Measurements from ENCODE around the gene STUM. TPM values are rescaled to one million over a fixed set of nuclear protein-coding genes. Genes with fewer than 3 reads are reported as not detected.
A peak's percentile ranks its signal among the peaks of the same experiment; 100 is the strongest.

Gene STUM
- total and polyA plus RNA-seq, 4 experiments from 2014 or later: 0.03 TPM; not detected in 3

DNA sequence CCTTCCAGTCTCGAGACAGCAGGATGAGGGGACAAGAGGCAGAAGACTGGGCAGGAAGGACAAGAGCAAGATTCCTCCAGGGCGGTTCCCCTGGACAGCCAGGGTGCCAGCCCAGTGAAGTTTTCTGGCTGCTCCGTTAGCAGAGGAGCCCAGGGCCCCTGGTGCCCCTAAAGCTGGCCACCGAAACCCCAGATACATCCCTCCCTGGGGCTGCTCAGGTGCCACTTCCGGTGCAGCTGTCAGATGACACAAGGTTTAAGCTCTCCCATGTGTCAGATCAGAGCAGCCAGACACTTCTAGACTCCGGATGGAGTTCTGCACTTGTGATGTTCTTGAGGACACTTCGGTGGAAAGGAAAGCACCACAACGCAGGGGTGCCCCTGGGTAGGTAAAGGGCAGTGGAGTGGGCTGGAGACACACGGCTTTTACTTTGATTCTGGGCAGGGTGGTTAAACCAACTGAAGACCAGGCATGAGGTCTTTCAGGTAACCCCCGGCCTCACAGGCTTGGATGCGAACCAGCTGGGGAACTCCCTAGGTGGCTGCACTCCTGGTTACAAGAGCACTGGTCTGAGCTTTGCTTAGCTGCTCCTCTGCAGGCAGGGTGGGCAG, 104.9 kb downstream of the STUM start:
- peaks cover 0 to 3% (median 0%) of the 10 kb centered on the region in 8 donors for H3K9me3 Mint-ChIP-seq
- H3K4me3 Mint-ChIP-seq: peak overlapping the region; percentile 82 to 91 (median 86)
- H3K9me3 ChIP-seq (ENCODE audit: control insufficient read depth in 1 of 2, low read length in 2 of 2): no peaks in the 10 kb centered on the region
- peaks cover 10 to 52% of the 10 kb centered on the region in 2 donors for H3K36me3 Mint-ChIP-seq
- CTCF ChIA-PET (ENCODE audit: partially characterized antibody): interaction anchor here (0.6 to 2.4 kb wide), 16 partner anchors 9 to 175 kb away, joined by 3 to 14 read pairs (median 6); no protein-coding TSS in a partner anchor
- peaks cover 10% of the 10 kb centered on the region for H3K36me3 ChIP-seq (ENCODE audit: insufficient read depth, low read length)
- peaks cover 0 to 73% (median 46%) of the 10 kb centered on the region in 4 donors for H3K4me1 Mint-ChIP-seq
- peak; percentile 72 to 91 (median 76) for DNase-seq
- intact Hi-C loops (cut with micrococcal nuclease): loop anchor here (1.0 kb wide), 1 partner anchor 10 kb away; no protein-coding TSS in a partner anchor
- no peaks in the 10 kb centered on the region for H3K27me3 ChIP-seq (ENCODE audit: insufficient read depth, low read length)
- H3K27ac ChIP-seq (ENCODE audit: low read depth, low read length): no peak overlapping the region
- H3K4me3 ChIP-seq (ENCODE audit: low read length in 2 of 2): peak overlapping the region; percentile 30 to 32
- POLR2A ChIA-PET (ENCODE audit: partially characterized antibody): interaction anchor here (0.6 to 4.6 kb wide), 28 partner anchors 9 to 286 kb away, joined by 3 to 64 read pairs (median 6); partner anchors contain the start of genes ITPKB and PARP1
- H3K4me1 ChIP-seq (ENCODE audit: insufficient read depth, low read length): no peaks in the 10 kb centered on the region
- H3K27me3 Mint-ChIP-seq: no peaks in the 10 kb centered on the region
- H3K27ac Mint-ChIP-seq: peak overlapping the region in 1 of 7 donors; percentile 97

- CTCF ChIA-PET (ENCODE audit: partially characterized antibody): interaction anchor here (1.1 to 2.4 kb wide), 14 partner anchors 8 to 174 kb away, joined by 3 to 14 read pairs (median 7); no protein-coding TSS in a partner anchor
- Mint-ChIP-seq H3K4me1 (peaks cover 0 to 73% (median 43%) of the 10 kb centered on the region in 4 donors), H3K36me3 (peaks cover 3 to 46% of the 10 kb centered on the region in 2 donors), H3K27me3 (no peaks in the 10 kb centered on the region), H3K4me3 (peak overlapping the region; percentile 82 to 91 (median 86)), H3K27ac (peak overlapping the region in 1 of 7 donors; percentile 97), H3K9me3 (peaks cover 0 to 2% (median 0%) of the 10 kb centered on the region in 8 donors)
- no peak for DNase-seq
- Histone ChIP-seq H3K36me3 (ENCODE audit: insufficient read depth, low read length) (peaks cover 3% of the 10 kb centered on the region), H3K9me3 (ENCODE audit: control insufficient read depth in 1 of 2, low read length in 2 of 2) (no peaks in the 10 kb centered on the region), H3K4me1 (ENCODE audit: insufficient read depth, low read length) (no peaks in the 10 kb centered on the region), H3K27ac (ENCODE audit: low read depth, low read length) (no peak overlapping the region), H3K27me3 (ENCODE audit: insufficient read depth, low read length) (no peaks in the 10 kb centered on the region), H3K4me3 (ENCODE audit: low read length in 2 of 2) (peak overlapping the region; percentile 30 to 32)
- POLR2A ChIA-PET (ENCODE audit: partially characterized antibody): interaction anchor here (0.8 to 4.6 kb wide), 27 partner anchors 9 to 285 kb away, joined by 3 to 64 read pairs (median 7); partner anchors contain the start of genes ITPKB and PARP1
- intact Hi-C loops (cut with micrococcal nuclease): loop anchor here (2.0 kb wide), 1 partner anchor 19 kb away; no protein-coding TSS in a partner anchor
Observed at GRCh38 chr1:226654046-226654667, 105.6 kb downstream of the STUM start.

GRCh38 chr1:226654668-226655055, 106.1 kb downstream of the STUM start:
- peaks cover 0 to 43% of the 10 kb centered on the region in 2 donors for H3K36me3 Mint-ChIP-seq
- H3K27me3 Mint-ChIP-seq: no peaks in the 10 kb centered on the region
- H3K4me1 Mint-ChIP-seq: peaks cover 0 to 75% (median 39%) of the 10 kb centered on the region in 4 donors
- CTCF ChIA-PET (ENCODE audit: partially characterized antibody): interaction anchor here (1.0 to 2.4 kb wide), 10 partner anchors 10 to 174 kb away, joined by 3 to 14 read pairs (median 6); no protein-coding TSS in a partner anchor
- Histone ChIP-seq H3K4me1 (ENCODE audit: insufficient read depth, low read length) (no peaks in the 10 kb centered on the region), H3K27me3 (ENCODE audit: insufficient read depth, low read length) (no peaks in the 10 kb centered on the region), H3K9me3 (ENCODE audit: control insufficient read depth in 1 of 2, low read length in 2 of 2) (no peaks in the 10 kb centered on the region), H3K4me3 (ENCODE audit: low read length in 2 of 2) (peak overlapping the region in 1 of 2 donors; percentile 6), H3K27ac (ENCODE audit: low read depth, low read length) (no peak overlapping the region), H3K36me3 (ENCODE audit: insufficient read depth, low read length) (no peaks in the 10 kb centered on the region)
- H3K9me3 Mint-ChIP-seq: no peaks in the 10 kb centered on the region
- POLR2A ChIA-PET (ENCODE audit: partially characterized antibody): interaction anchor here (0.8 to 4.6 kb wide), 24 partner anchors 9 to 284 kb away, joined by 3 to 64 read pairs (median 6); partner anchors contain the start of genes ITPKB and PARP1
- intact Hi-C loops (cut with micrococcal nuclease): loop anchor here (2.0 to 5.0 kb wide), 2 partner anchors 20 to 38 kb away; no protein-coding TSS in a partner anchor
- peak overlapping the region in 1 of 7 donors; percentile 97 for H3K27ac Mint-ChIP-seq
- DNase-seq: no peak
- H3K4me3 Mint-ChIP-seq: peak overlapping the region in 7 of 8 donors; percentile 83 to 91 (median 86)

GRCh38 chr1:226655251-226656163, 106.9 kb downstream of the STUM start:
- intact Hi-C loops (cut with micrococcal nuclease): loop anchor here (2.0 to 5.0 kb wide), 2 partner anchors 21 to 37 kb away; no protein-coding TSS in a partner anchor
- no peak overlapping the region for H3K27ac ChIP-seq (ENCODE audit: low read depth, low read length)
- H3K36me3 ChIP-seq (ENCODE audit: insufficient read depth, low read length): no peaks in the 10 kb centered on the region
- peaks cover 0 to 40% of the 10 kb centered on the region in 2 donors for H3K36me3 Mint-ChIP-seq
- H3K4me3 ChIP-seq (ENCODE audit: low read length in 2 of 2): no peak overlapping the region
- no peaks in the 10 kb centered on the region for H3K4me1 ChIP-seq (ENCODE audit: insufficient read depth, low read length)
- H3K27ac Mint-ChIP-seq: peak overlapping the region in 2 of 7 donors; percentile 93 to 97
- DNase-seq: no peak
- ChIA-PET POLR2A (ENCODE audit: partially characterized antibody) (interaction anchor here (1.4 to 4.6 kb wide), 6 partner anchors 8 to 173 kb away, joined by 3 to 64 read pairs (median 11); no protein-coding TSS in a partner anchor), CTCF (ENCODE audit: partially characterized antibody) (interaction anchor here (1.0 to 2.4 kb wide), 5 partner anchors 18 to 75 kb away, joined by 3 to 12 read pairs (median 6); no protein-coding TSS in a partner anchor)
- no peaks in the 10 kb centered on the region for H3K27me3 Mint-ChIP-seq
- H3K27me3 ChIP-seq (ENCODE audit: insufficient read depth, low read length): no peaks in the 10 kb centered on the region
- H3K4me1 Mint-ChIP-seq: peaks cover 0 to 76% (median 35%) of the 10 kb centered on the region in 4 donors
- peaks cover 0 to 1% (median 0%) of the 10 kb centered on the region in 8 donors for H3K9me3 Mint-ChIP-seq
- H3K4me3 Mint-ChIP-seq: peak overlapping the region in 7 of 8 donors; percentile 43 to 91 (median 86)
- H3K9me3 ChIP-seq (ENCODE audit: control insufficient read depth in 1 of 2, low read length in 2 of 2): no peaks in the 10 kb centered on the region

DNA sequence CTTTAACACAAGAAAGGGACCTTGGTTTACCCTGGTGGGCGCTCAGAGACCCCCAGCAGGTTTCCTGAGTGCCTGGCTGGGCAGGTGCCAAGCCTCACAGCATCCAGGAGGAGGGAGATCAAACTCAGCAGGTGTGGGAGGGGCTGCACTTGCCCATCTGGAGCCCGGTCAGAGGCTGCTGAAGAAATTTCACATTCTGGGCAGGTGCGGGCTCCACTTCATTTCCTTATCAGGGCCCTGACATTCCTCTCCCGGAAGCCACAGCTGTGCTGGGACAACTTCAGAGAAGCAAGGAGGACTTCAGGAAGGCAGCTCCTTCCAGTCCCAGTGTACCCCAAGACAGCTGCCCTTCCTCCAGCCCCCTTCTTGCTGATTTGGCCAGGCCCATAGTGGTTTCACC, 107.6 kb downstream of the STUM start:
- ChIA-PET POLR2A (ENCODE audit: partially characterized antibody) (interaction anchor here (1.1 to 4.6 kb wide), 6 partner anchors 8 to 172 kb away, joined by 3 to 64 read pairs (median 8); no protein-coding TSS in a partner anchor), CTCF (ENCODE audit: partially characterized antibody) (no interaction called here)
- Mint-ChIP-seq H3K9me3 (peaks cover 0 to 2% (median 0%) of the 10 kb centered on the region in 8 donors), H3K27me3 (no peaks in the 10 kb centered on the region), H3K4me1 (peaks cover 0 to 77% (median 33%) of the 10 kb centered on the region in 4 donors), H3K4me3 (peak overlapping the region in 7 of 8 donors; percentile 48 to 88 (median 68)), H3K36me3 (peaks cover under 1 to 36% of the 10 kb centered on the region in 2 donors), H3K27ac (peak overlapping the region in 2 of 7 donors; percentile 93 to 97)
- DNase-seq: no peak
- Histone ChIP-seq H3K4me1 (ENCODE audit: insufficient read depth, low read length) (no peaks in the 10 kb centered on the region), H3K27ac (ENCODE audit: low read depth, low read length) (no peak overlapping the region), H3K36me3 (ENCODE audit: insufficient read depth, low read length) (peaks cover 4% of the 10 kb centered on the region), H3K9me3 (ENCODE audit: control insufficient read depth in 1 of 2, low read length in 2 of 2) (no peaks in the 10 kb centered on the region), H3K4me3 (ENCODE audit: low read length in 2 of 2) (no peak overlapping the region), H3K27me3 (ENCODE audit: insufficient read depth, low read length) (no peaks in the 10 kb centered on the region)
- intact Hi-C loops (cut with micrococcal nuclease): loop anchor here (5.0 kb wide), 1 partner anchor 36 kb away; no protein-coding TSS in a partner anchor

Measured in CD4-positive, alpha-beta memory T cell (primary cell).